Hepatocyte (in vitro differentiated cells): Measurements from ENCODE around the gene MIR17HG.

ENCODE experiments used
- EZH2 ChIP-seq: fragments of 200-600 bp; sonication (generic); IDR thresholded peaks from 2 replicates; pipeline ENCODE4 v1.6.1; 2016; ENCODE audit warnings: antibody characterized with exemption, mild to moderate bottlenecking, borderline replicate concordance
- TF ChIP-seq, protein P1 (sequence below): fragments of 200-600 bp; sonication (generic); IDR thresholded peaks from 2 replicates; pipeline ENCODE4 v1.5.1; 2016; ENCODE audit warnings: antibody characterized with exemption, mild to moderate bottlenecking; ENCODE audit not compliant: poor library complexity

DNA sequence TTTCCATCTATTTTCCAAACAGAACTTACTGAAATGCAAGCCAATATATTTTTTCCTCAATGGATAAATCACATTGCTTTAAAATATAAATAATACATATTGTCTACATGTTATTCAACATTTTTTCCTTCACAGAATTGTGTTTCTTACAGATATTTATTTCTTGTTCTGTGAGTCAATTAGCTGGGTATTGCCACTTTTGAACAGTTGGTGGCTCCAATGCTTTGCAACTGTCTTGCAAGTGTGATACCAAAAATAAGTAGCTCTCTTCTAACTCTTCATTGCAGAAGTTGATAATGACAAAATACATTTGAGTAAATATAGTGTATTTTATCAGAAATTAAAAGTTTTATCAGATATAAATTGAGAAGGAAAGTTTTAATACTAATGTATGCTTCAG lies 33.9 kb downstream of the MIR17HG start:
- no peak for TF ChIP-seq EZH2
- TF ChIP-seq, protein P1, sequence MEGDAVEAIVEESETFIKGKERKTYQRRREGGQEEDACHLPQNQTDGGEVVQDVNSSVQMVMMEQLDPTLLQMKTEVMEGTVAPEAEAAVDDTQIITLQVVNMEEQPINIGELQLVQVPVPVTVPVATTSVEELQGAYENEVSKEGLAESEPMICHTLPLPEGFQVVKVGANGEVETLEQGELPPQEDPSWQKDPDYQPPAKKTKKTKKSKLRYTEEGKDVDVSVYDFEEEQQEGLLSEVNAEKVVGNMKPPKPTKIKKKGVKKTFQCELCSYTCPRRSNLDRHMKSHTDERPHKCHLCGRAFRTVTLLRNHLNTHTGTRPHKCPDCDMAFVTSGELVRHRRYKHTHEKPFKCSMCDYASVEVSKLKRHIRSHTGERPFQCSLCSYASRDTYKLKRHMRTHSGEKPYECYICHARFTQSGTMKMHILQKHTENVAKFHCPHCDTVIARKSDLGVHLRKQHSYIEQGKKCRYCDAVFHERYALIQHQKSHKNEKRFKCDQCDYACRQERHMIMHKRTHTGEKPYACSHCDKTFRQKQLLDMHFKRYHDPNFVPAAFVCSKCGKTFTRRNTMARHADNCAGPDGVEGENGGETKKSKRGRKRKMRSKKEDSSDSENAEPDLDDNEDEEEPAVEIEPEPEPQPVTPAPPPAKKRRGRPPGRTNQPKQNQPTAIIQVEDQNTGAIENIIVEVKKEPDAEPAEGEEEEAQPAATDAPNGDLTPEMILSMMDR: peak; percentile 54
